ENCODE data around the gene CHST8.

CHST8 gene

GRCh38 chr19:33638167-33639034 lies 16.6 kb downstream of the CHST8 start:
- H3K4me3 ChIP-seq (ENCODE audit: low read depth, low read length) = no peak overlapping the region

GRCh38 chr19:33639035-33639681 lies 17.4 kb downstream of the CHST8 start:
- no peak for TF ChIP-seq CTCF (IDR thresholded peaks at IDR 0.05; ENCODE audit: low read depth, low read length)
- H3K4me3 ChIP-seq (ENCODE audit: low read depth, low read length) = no peak overlapping the region

More at GRCh38 chr19:33638167-33639034, 16.6 kb downstream of the CHST8 start:
- TF ChIP-seq CTCF (IDR thresholded peaks at IDR 0.05; ENCODE audit: low read depth, low read length) = no peak

GRCh38 chr19:33640773-33641172 lies 19.0 kb downstream of the CHST8 start:
- no peak for TF ChIP-seq CTCF (IDR thresholded peaks at IDR 0.05; ENCODE audit: low read depth, low read length)
- H3K4me3 ChIP-seq (ENCODE audit: low read depth, low read length) = no peak overlapping the region

GRCh38 chr19:33641261-33641660 lies 19.5 kb downstream of the CHST8 start:
- no peak overlapping the region for H3K4me3 ChIP-seq (ENCODE audit: low read depth, low read length)
- TF ChIP-seq CTCF (IDR thresholded peaks at IDR 0.05; ENCODE audit: low read depth, low read length) = no peak

- H3K4me3 ChIP-seq (ENCODE audit: low read depth, low read length) = no peak overlapping the region
- TF ChIP-seq CTCF (IDR thresholded peaks at IDR 0.05; ENCODE audit: low read depth, low read length) = no peak
These were observed 20.3 kb downstream of the CHST8 start for GRCh38 chr19:33641956-33642498.

GRCh38 chr19:33644284-33644836 lies 22.6 kb downstream of the CHST8 start:
- no peak overlapping the region for H3K4me3 ChIP-seq (ENCODE audit: low read depth, low read length)
- TF ChIP-seq CTCF (IDR thresholded peaks at IDR 0.05; ENCODE audit: low read depth, low read length) = no peak
